GM19043 (cell line): ENCODE measurements around the gene BAZ1B.
"Not testable (repeated sequence)": the region's sequence is repeated elsewhere in the genome, so short reads cannot be mapped to it uniquely, and the experiment has no call there.

Experiments used
- ATAC-seq: cut with Tn5 transposase; IDR thresholded peaks from one replicate; pipeline ENCODE4 v1.9.1; 2021; ENCODE audit warnings: low read depth; ENCODE audit not compliant: unreplicated experiment

The BAZ1B gene

DNA sequence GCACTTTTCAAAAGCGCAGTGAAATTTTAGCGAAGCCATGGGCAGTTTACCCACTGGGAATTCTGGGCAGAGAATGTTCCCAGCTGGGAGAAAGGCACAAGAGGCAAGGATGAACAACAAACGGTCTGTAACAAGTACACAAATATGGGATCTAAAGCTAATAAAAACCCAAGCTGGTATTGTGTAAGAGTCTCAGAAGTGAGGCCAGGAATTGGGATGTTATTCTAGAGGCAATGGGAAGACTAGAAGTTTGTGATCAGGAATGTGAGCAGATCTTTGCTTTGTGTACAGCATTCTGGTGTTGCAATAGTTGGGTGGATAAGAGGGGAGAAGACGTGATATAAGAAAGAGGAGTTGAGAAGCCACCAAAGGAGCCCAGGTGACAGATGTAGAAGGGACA, 73.5 kb downstream of the BAZ1B start:
- no peak for ATAC-seq

DNA sequence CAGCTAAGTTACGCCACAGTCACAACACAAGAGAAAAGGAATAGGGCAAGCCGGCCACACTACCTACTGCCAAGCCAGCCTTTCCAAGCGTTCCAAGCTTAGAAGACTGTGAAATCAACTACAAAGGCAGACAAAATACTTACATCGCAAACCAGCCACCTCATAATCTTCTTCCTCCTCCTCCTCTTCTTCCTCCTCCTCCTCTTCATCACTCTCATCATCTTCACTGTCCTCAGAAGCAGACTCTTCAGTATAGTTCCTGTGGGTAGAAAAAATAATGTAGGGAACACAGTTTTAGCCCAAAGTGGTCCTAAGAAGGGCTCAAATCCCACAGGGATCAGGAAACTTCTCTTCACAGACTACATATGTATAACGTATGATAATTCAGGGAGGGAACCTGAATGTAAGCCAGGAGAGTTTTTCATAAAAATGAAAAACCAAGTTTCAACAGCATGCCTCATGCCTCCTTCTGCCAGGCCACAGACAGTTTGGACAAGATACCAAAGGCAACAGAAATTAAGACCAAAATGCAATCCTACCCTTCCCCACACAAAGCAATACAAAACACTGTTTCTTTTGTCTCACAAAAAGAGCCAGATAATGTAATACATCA, 74.9 kb downstream of the BAZ1B start:
- ATAC-seq, result no peak

DNA sequence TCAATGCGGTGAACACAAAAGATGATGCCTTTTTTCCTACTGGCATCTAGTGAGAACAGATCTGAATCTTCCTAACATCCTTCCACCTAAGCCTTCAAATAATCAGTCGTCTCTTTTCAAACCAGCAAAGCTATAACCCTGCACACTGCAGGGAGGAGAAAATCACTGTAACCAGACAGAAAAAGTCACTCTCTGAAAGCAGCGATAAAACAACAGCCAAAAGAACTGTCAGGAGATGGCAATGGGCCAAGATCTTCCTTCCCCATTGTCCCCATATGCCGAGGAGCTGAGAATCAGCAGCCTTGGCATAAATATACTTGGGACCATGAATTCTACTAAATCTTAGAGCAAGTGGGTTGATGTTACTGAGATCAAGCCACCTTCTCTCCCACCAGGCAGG, 75.4 kb downstream of the BAZ1B start:
- ATAC-seq, result no peak

DNA sequence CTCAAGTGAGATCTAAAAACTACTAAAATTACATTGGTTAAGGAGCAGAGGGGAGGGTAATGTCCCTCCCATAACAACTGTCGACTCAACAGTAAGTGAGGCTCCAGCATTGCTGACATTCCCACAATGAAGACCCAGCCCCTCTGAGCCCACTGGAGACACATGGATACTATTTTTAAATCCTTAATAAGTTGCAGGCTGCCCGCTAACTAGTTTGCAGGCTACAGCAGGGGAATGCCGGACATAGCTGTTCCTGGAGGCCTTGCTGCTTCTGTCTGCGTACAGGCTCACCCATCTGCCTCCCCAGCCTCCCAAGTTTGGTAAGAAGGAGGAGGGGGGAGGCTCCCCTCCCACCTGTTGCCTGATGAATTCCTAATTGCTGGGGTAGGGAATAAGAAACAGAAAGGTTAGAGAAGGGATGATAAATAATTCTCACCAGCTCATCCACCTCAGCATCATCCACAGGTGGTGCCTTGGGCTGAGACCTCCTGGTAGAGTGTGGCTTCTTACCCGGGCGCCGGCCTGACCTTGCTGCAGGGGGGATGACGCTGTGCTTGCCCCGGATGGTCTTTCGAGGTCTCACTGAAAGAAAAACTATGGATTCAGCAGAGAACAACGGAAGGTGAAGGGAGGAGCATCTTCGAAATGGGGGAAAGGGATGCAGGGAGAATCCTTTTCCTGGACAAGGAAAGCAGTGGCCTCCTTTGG, 78.4 kb downstream of the BAZ1B start:
- ATAC-seq, result no peak

DNA sequence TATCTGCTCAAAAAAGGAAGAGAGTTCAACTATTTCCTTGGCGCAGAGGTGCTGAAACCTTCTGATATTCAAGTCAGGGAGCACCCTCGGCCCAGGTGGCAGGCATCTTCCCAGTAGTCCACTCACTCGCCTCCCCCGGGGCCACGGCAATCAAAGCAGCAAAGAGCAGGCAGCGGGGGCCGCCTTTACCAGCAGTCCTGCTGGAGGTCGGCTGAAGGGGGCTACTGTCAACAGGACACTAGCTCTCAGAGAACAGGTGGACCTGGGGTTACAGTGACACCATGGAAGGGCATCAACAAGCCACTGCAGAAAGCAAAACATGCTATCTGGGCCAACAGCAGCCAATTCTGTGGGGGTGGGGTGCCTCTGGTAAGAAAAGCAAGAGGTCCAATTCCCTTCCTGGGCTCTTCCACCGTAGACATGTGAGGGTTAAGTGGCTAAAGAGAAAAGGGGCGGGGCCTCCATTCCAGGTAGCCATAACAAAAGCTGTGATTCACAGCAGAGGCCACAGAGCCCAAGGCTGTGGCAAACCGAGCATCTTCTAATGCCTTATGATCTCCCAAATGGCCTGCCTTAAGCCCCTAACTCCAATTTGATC, 79.1 kb downstream of the BAZ1B start:
- no peak for ATAC-seq

DNA sequence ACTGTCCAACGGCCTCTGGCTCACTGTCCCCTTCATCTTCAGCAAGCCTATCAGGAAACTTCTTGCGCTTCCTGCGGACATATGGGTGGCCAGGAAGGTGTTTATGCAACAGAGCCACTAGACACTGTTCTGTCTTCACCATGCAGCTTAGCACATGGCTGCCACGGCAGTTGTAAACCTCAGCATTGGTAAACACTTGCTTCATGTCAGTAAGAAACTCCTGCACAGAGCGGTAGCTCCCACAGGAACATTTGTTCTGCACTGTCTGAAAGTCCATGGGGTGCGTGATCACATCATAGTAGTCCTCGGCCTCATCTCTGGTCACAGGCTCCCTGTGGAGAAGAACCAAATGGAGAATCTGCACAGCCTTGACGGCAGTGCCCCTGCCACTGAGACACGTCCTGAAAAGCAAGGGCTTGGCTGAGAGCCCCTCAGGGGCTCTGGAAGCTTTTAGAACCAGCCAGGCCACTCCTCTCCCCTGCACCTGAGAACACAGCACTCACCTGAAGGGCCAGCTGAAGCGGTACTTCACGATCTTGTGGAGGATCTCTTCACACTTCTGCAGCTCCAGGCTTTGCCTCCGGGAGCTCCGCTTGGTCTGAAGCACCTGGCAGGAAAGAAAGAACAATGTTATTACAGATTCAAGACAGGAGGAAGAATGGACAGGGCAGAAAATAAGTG, 79.7 kb downstream of the BAZ1B start:
- no peak for ATAC-seq

DNA sequence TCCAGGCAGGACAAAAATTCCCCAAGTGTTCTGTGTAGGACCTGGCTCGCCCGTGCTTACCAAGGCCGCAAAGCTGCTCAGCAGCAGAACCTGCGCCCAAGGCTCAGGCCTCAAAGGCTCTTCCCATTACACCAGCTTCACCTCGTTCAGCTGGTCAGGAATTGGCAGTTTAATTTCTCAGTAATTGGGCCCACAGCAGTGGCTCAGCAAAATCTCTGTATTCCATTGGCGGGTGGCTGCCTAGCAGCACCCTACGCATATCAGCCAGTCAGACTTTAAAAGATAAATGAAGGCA, 82.7 kb downstream of the BAZ1B start:
- ATAC-seq, result no peak

DNA sequence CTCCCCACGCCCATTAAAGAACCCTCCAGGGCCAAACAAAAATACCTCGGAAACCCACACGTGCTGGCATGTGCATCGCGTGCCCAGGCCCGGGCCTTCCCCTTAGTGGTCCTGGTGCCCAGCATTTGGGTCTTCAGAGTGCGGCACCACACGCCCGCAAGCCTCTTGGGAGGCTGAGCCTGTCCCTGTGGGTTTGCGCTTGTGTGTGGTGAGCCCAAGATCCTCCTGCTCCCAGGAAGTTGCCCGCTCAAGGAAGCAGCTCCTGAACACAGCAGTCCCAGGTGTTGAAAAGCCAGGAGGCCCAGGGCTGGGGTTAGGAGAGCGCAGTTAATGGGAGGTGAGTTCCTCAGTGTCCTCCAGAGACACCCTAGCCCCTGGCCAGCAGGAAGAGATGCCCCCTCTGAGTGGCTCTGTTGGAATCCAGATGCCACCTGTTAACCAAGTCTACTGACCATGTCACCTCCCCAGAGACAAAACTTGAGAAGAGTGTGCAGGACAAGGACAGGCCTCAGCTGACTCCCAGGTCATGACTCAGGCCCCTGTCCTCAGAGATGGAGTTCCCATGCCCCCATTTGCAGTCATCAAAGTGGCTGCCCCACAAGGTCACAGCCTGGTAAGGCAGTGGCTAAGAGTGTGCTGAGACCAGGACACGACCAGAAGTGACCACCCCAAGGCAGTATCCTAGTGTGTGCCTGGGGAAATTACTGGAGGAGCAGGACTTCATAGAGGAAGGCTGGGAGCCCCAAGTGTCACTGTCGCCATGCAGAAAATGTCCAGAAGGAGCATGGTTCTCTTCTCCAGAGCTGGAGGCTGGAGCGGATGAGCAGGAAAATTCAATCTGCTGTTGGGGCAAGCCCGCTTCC, 83.3 kb downstream of the BAZ1B start:
- no peak for ATAC-seq

DNA sequence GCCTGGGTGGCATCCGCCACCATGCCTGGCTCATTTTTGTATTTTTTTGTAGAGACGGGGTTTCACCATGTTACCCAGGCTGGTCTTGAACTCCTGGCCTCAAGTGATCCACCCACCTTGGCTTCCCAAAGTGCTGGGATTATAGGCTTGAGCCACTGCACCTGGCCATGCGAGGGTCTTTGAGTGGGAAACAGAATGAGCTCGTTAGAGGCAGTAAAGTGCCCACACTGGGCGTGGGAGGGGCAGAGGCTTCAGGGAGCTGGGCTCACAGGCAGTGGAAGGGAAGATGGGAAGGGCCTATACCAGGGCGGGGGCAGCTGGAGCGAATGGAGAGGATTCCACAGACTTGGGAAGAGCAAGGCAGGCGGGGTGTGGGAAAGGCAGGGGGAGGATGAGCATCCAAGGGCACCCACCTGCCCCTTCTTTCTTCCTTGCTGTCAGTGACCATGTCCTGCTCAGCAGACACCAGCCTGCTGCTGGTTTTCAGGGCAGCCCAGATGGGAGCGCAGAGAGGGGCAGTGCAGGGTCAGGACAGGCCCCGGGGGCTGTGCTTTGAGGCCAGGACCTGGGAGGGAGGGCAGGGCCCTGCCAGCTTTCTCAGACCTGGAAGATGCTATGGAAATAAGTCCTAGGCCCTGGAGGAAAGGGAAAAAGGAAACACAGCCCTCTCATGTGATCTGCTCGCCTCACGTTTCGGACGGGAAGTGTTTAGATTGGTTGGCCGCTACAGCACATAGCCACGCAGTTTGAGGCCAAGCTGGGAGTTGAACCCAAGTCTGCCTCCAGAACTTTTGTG, 84.3 kb downstream of the BAZ1B start:
- ATAC-seq, result no peak

DNA sequence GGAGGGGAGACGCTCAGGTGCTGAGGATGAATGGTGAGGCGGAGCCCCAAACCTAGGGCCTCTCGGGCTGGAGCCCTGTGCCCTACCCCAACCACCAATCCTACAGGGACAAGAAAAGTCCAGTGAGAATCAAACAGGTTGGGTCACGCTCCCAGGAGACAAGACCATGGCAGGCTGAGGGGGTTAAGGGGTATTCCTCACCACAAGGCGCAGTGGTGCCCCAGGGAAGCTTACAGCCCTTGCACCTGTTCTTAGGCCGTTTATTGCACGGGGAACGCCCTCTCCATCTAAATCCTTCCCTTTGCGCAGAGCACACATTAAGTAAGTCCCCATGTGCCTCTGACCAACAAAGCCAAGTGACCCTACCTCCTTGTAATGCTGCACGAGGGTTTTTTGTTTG, 85.0 kb downstream of the BAZ1B start:
- no peak for ATAC-seq

DNA sequence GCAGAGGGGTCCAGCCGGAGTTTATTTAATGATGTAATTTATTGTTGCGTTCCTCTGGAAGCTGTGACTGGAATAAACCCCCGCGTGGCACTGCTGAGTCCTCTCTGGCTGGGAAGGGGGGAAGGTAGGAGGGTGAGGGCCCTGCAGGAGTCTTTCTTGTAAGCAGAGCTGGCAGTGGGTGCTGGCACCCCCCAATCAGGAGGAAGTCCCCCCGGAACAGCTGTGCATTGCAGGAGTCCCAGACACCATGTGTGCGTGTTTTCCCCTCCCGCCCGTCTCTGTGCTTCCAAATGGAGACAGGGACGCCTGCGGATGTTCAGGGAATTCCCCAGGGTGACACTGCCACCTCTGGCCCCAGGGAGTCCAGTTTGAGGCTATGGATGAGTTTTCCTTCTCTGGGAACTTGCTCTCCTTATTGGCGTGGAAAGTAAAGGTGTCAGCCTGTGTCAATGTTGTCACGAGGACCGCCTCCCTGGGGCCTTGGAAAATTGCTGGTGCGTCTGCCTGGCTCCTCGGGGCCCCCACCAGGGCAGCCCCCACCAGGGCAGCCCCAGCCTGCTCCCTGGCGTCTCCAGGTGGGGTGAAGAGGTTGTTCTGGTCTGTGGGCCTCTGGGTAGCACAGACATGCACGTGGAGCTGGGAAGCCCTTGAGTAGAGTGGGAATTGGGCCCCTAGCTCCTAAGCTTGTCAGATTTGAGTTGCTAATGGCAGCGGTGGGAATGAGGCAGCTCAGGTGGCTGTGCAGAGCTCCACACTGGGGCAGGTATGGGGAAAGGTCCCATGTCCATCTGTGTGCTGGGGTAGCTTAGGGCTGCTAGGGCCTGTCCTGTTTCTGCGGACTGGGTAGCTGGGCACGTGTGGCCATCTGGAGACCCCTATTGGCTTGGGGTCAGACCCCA, 85.8 kb downstream of the BAZ1B start:
- no peak for ATAC-seq

DNA sequence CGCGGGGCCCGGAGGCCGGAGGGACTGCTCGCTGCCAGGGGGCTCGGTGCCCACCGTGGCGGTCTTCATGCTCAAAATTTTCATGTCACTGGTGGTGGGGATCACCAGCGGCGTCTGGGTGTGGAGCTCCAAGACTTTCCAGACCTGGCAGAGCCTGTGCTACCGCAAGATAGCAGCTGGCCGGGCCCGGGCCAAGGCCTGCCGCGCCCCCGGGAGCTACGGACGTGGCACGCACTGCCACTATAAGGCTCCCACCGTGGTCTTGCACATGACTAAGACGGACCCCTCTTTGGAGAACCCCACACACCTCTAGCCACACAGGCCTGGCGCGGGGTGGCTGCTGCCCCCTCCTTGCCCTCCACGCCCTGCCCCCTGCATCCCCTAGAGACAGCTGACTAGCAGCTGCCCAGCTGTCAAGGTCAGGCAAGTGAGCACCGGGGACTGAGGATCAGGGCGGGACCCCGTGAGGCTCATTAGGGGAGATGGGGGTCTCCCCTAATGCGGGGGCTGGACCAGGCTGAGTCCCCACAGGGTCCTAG, 86.6 kb downstream of the BAZ1B start:
- ATAC-seq, result no peak

DNA sequence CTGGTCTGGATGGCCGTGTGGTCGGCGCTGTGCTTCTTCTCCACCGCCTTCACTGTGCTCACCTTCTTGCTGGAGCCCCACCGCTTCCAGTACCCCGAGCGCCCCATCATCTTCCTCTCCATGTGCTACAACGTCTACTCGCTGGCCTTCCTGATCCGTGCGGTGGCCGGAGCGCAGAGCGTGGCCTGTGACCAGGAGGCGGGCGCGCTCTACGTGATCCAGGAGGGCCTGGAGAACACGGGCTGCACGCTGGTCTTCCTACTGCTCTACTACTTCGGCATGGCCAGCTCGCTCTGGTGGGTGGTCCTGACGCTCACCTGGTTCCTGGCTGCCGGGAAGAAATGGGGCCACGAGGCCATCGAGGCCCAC, 87.4 kb downstream of the BAZ1B start:
- no peak for ATAC-seq

DNA sequence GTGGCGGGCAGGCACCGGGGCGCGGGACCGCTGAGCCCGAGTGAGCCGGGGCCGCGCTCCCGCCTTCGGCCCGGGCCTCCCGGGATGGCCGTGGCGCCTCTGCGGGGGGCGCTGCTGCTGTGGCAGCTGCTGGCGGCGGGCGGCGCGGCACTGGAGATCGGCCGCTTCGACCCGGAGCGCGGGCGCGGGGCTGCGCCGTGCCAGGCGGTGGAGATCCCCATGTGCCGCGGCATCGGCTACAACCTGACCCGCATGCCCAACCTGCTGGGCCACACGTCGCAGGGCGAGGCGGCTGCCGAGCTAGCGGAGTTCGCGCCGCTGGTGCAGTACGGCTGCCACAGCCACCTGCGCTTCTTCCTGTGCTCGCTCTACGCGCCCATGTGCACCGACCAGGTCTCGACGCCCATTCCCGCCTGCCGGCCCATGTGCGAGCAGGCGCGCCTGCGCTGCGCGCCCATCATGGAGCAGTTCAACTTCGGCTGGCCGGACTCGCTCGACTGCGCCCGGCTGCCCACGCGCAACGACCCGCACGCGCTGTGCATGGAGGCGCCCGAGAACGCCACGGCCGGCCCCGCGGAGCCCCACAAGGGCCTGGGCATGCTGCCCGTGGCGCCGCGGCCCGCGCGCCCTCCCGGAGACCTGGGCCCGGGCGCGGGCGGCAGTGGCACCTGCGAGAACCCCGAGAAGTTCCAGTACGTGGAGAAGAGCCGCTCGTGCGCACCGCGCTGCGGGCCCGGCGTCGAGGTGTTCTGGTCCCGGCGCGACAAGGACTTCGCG, 88.0 kb downstream of the BAZ1B start:
- peak; percentile 29 for ATAC-seq

DNA sequence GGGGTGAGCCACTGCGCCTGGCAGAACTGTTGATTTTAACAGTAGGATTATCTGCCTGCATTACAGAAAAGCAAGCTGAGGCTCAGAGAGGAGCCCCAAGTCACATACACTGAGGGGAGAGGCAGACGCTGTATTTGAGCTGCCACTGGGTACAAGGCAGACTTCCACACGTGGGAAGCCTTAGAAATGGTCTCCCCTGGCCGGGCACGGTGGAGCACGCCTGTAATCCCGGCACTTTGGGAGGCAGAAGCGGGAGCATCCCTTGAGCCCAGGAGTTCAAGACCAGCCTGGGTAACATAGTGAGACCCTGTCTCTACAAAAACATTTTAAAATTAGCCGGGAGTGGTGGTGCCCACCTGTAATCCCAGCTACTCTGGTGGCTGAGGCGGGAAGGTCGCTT, 89.4 kb downstream of the BAZ1B start:
- ATAC-seq, result no peak

DNA sequence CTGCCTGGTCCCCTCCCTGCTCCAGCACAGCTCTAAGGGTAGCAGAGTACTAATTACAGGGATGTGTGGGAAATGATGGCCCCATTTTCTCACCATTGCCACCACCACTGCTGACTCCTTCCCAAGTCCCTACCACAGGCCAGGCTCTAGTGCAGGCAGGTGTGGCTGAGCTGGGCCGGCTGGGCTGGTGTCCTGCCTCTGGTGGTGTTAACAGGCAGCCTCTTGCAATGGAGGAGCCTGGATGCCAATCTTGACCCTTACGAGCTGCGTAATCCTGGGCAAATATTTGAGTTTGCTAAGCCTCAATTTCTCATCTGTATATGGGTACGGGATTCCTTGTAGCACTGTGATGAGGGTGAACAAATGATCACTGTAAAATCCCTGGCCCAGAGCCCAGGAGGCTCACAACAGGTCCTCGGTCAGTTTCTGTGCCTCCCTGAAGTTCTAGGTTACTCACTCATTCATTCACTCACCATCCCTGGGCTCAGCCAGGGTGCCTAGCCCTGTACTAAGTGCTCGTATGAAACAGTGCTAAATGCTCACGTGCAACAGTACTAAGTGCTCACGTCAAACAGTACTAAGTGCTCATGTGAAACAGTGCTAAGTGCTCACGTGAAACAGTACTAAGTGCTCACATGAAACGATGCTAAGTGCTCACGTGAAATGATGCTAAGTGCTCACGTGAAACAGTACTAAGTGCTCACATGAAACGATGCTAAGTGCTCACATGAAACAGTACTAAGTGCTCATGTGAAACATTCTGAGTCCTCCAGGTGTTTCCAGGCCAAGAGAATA, 90.9 kb downstream of the BAZ1B start:
- ATAC-seq, result no peak

DNA sequence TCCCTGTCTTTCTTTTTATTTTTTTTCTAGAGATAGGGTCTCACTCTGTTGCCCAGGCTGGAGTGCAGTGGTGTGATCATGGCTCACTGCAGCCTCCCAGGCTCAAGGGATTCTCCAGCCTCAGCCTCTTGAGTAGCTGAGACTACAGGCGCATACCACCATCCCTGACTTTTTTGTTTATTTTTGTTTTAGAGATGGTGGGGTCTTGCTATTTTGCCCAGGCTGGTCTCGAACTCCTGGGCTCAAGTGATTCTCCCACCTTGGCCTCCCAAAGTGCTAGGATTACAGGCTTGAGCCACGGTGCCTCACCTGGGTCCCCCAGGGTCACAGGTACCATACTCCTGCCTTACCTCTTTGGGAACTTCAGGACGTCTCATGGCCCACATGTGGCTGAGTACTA, 91.6 kb downstream of the BAZ1B start:
- ATAC-seq, result not testable (repeated sequence)
